Smooth muscle cell (in vitro differentiated cells): ENCODE measurements around the gene BICDL2. TPM values are rescaled to one million over a fixed set of nuclear protein-coding genes. Genes with fewer than 3 reads are reported as not detected.

ENCODE experiments used
- DNase-seq: peaks from one replicate; lab custom pipeline; 2025; ENCODE audit not compliant: unreplicated experiment; lab: John Stamatoyannopoulos, UW
- H2AFZ ChIP-seq: fragments of 200-600 bp; sonication (generic); 2 replicates; pipeline ENCODE4 v1.6.0; 2016; ENCODE audit warnings: antibody characterized with exemption, low read depth, mild to moderate bottlenecking
- H3F3A ChIP-seq: fragments of 200-600 bp; sonication (generic); 2 replicates; pipeline ENCODE4 v1.6.0; 2017; ENCODE audit warnings: antibody characterized with exemption, low read depth
- H3K27ac ChIP-seq: fragments of 200-600 bp; sonication (generic); 2 replicates; pipeline ENCODE4 v1.5.1; 2016; ENCODE audit warnings: low read depth, mild to moderate bottlenecking
- H3K27me3 ChIP-seq: fragments of 200-600 bp; sonication (generic); 2 replicates; pipeline ENCODE4 v1.6.1; 2016; ENCODE audit warnings: low read depth, mild to moderate bottlenecking
- H3K36me3 ChIP-seq: fragments of 200-600 bp; sonication (generic); 2 replicates; pipeline ENCODE4 v1.5.1; 2016; ENCODE audit warnings: low read depth
- H3K4me1 ChIP-seq: fragments of 200-600 bp; sonication (generic); 2 replicates; pipeline ENCODE4 v1.5.1; 2016; ENCODE audit warnings: low read depth
- H3K4me2 ChIP-seq: fragments of 200-600 bp; sonication (generic); 2 replicates; pipeline ENCODE4 v1.6.0; 2016; ENCODE audit warnings: mild to moderate bottlenecking
- H3K4me3 ChIP-seq: fragments of 200-600 bp; sonication (generic); 2 replicates; pipeline ENCODE4 v1.5.1; 2016; ENCODE audit warnings: mild to moderate bottlenecking
- H3K79me2 ChIP-seq: fragments of 200-600 bp; sonication (generic); 2 replicates; pipeline ENCODE4 v1.6.0; 2016; ENCODE audit warnings: low read depth, mild to moderate bottlenecking
- H3K9ac ChIP-seq: fragments of 200-600 bp; sonication (generic); 2 replicates; pipeline ENCODE4 v1.6.0; 2016; ENCODE audit warnings: low read depth
- H3K9me3 ChIP-seq: fragments of 200-600 bp; sonication (generic); replicated peaks from 2 replicates; pipeline ENCODE4 v1.5.1; 2016; ENCODE audit warnings: low read depth
- H4K20me1 ChIP-seq: fragments of 200-600 bp; sonication (generic); 2 replicates; pipeline ENCODE4 v1.6.0; 2016; ENCODE audit warnings: low read depth
- CTCF ChIP-seq: fragments of 200-600 bp; sonication (generic); IDR thresholded peaks from 2 replicates; pipeline ENCODE4 v1.5.1; 2017; ENCODE audit warnings: borderline replicate concordance, mild to moderate bottlenecking, antibody characterized with exemption; ENCODE audit not compliant: insufficient read depth, poor library complexity, severe bottlenecking
- WGBS: methylation state at CpG from one replicate; pipeline ENCODE4 v1.1.7; 2016; ENCODE audit warnings: low lambda C conversion rate; 5-methylcytosine and 5-hydroxymethylcytosine counted together
- polyA plus RNA-seq: library from polyadenylated mRNA; unstranded; fragments of >200 nt; fragmentation: Nextera tagmentation; extraction: Ambion mirVana; gene quantifications from 2 replicates; pipeline ENCODE4 v1.2.1, GENCODE V29; 2016
- total RNA-seq: library from RNA; depleted of rRNA; stranded (reverse); fragments of >200 nt; gene quantifications from 2 replicates; pipeline ENCODE4 v1.2.3, GENCODE V29; 2014

BICDL2 gene
- total and polyA plus RNA-seq, 2 experiments from 2014 or later = 0.86 to 1.5 TPM

DNA sequence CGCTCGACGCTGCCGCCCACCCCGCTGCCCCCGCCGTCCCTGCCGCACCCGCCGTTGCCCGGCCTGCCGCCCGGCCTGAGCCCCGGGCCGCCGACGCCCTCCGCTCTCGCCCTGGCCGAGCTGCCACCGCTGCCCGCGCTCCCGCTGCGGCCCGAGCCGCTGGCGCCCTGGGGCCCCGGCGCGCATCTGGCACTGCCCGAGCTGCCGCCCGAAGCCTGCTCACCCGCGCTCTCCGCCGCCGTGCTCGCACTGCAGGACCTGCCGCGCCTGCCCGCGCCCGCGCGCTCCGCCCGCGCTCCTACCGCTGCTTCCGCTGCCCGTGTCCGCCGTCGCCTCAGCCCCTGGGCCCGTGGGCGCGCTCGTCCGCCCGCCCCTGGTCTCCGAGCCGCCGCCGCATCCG lies 32.4 kb downstream of the BICDL2 start:
- Histone ChIP-seq H3K9me3 (no peaks in the 10 kb centered on the region), H3K27ac (no peak overlapping the region), H3K4me1 (peaks cover 18% of the 10 kb centered on the region), H3K27me3 (peaks cover 47% of the 10 kb centered on the region), H3K4me2 (no peak overlapping the region), H3K36me3 (no peaks in the 10 kb centered on the region), H3K79me2 (no peaks in the 10 kb centered on the region), H3K9ac (no peak overlapping the region), H3F3A (no peaks in the 10 kb centered on the region), H2AFZ (no peak overlapping the region), H4K20me1 (no peaks in the 10 kb centered on the region), H3K4me3 (no peak overlapping the region)
- TF ChIP-seq CTCF = no peak
- DNase-seq = no peak
- WGBS = 1% methylated on average over 19 of the region's 67 CpGs

- H3K36me3 ChIP-seq = no peaks in the 10 kb centered on the region
- no peak overlapping the region for H3K27ac ChIP-seq
- WGBS = 10% methylated on average over 50 of the region's 58 CpGs
- no peaks in the 10 kb centered on the region for H3K79me2 ChIP-seq
- peaks cover 15% of the 10 kb centered on the region for H3K4me1 ChIP-seq
- peak; percentile 52 for DNase-seq
- H3K9me3 ChIP-seq = no peaks in the 10 kb centered on the region
- TF ChIP-seq CTCF = no peak
- H3K4me3 ChIP-seq = no peak overlapping the region
- no peak overlapping the region for H2AFZ ChIP-seq
- no peaks in the 10 kb centered on the region for H4K20me1 ChIP-seq
- no peak overlapping the region for H3K9ac ChIP-seq
- H3K27me3 ChIP-seq = peaks cover 41% of the 10 kb centered on the region
- no peaks in the 10 kb centered on the region for H3F3A ChIP-seq
- H3K4me2 ChIP-seq = no peak overlapping the region
Observed at GRCh38 chr16:3003582-3004270, 33.0 kb downstream of the BICDL2 start.

- DNase-seq = no peak
- Histone ChIP-seq H3F3A (no peaks in the 10 kb centered on the region), H3K36me3 (no peaks in the 10 kb centered on the region), H3K4me2 (no peak overlapping the region), H3K27me3 (peaks cover 17% of the 10 kb centered on the region), H3K4me1 (peaks cover 4% of the 10 kb centered on the region), H3K27ac (no peak overlapping the region), H3K4me3 (no peak overlapping the region), H3K79me2 (no peaks in the 10 kb centered on the region), H2AFZ (no peak overlapping the region), H3K9me3 (no peaks in the 10 kb centered on the region), H3K9ac (no peak overlapping the region), H4K20me1 (no peaks in the 10 kb centered on the region)
- 86% methylated on average over 12 of the region's 12 CpGs for WGBS
- TF ChIP-seq CTCF = no peak
Observed at GRCh38 chr16:3001316-3001715, 35.4 kb downstream of the BICDL2 start.

- H3K79me2 ChIP-seq = no peaks in the 10 kb centered on the region
- no peak overlapping the region for H2AFZ ChIP-seq
- H3K36me3 ChIP-seq = no peaks in the 10 kb centered on the region
- no peak for TF ChIP-seq CTCF
- H3F3A ChIP-seq = no peaks in the 10 kb centered on the region
- H3K4me1 ChIP-seq = peaks cover 4% of the 10 kb centered on the region
- no peak for DNase-seq
- 92% methylated on average over 4 of the region's 4 CpGs for WGBS
- H4K20me1 ChIP-seq = no peaks in the 10 kb centered on the region
- no peak overlapping the region for H3K9ac ChIP-seq
- peaks cover 9% of the 10 kb centered on the region for H3K27me3 ChIP-seq
- no peak overlapping the region for H3K4me2 ChIP-seq
- H3K27ac ChIP-seq = no peak overlapping the region
- no peaks in the 10 kb centered on the region for H3K9me3 ChIP-seq
- H3K4me3 ChIP-seq = no peak overlapping the region
Observed at GRCh38 chr16:3000540-3000939, 36.2 kb downstream of the BICDL2 start.
